Omental fat pad (tissue), 4 donors: ENCODE data around the gene MS4A6E. TPM values are rescaled to one million over a fixed set of nuclear protein-coding genes. Genes with fewer than 3 reads are reported as not detected.
A peak's percentile ranks its signal among the peaks of the same experiment; 100 is the strongest.
"Not testable (repeated sequence)": the region's sequence is repeated elsewhere in the genome, so short reads cannot be mapped to it uniquely, and the experiment has no call there.

Experiments
- ATAC-seq: fragments of 150-250 bp; one replicate; pipeline ENCODE4 v1.9.1; 2016; ENCODE audit warnings: mild to moderate bottlenecking, moderate library complexity; ENCODE audit not compliant: low FRiP score
- DNase-seq: peaks from one replicate; pipeline ENCODE4 v3.0.0-alpha.2; 2019; ENCODE audit warnings: low spot score
- total RNA-seq, 4 donors: library from RNA; depleted of rRNA; stranded (reverse); fragments of >200 nt; gene quantifications; one replicate each; pipeline ENCODE4 v1.1.0, GENCODE V29; 2016
- TF ChIP-seq, protein P1 (sequence below), 3 donors: fragments of 450-650 bp; IDR thresholded peaks; one replicate each; pipeline ENCODE4 v1.5.1; 2016 to 2017; ENCODE audit warnings: antibody characterized with exemption in 3 of 3, mild to moderate bottlenecking in 3 of 3, moderate library complexity in 2 of 3

Gene MS4A6E
- total RNA-seq, 4 donors from 2014 or later, result 3.8 to 10.4 TPM; not detected in 2

DNA sequence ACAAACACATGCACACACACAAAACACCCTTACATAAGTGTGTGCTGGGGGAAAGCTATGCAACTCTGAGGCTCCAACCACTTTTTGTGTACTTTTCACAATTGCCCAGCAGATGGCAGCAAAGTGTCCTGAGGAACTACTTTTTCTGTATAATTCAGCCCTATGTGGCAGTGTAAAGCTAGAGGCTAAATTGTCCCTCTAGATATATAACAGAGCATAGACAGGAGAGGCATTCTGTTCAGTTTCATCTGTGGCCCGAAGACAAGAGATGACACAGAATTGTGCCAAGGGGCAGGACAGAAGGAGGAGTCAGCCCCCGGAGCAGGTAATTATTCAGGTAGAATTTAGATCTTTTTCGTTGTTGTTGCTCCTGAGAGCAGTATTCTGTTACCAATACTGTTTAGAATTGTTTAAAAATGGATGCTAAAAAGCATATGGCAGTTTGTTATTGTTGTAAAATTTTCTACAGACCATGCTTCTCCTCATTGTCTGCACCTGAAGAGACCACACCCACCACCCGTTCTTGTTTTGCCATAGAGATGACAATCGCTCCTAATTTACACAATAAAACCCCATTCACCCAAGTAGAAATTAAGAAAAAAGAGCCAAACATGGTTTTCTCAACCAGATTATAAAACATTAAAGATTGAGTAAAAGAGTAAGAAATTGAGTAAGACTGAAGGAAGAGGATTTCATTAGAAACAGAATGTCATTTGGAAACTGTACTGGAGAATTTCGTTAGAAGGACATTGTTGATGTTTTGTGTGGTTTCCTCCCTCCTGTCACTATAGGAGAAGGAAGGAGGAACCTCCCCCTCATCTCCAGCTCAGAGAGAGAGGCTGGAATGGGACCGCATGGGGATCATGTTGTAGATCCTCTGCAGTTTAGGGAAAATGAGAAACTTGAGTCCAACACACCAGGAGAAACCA, 36.8 kb downstream of the MS4A6E start:
- TF ChIP-seq, protein P1, sequence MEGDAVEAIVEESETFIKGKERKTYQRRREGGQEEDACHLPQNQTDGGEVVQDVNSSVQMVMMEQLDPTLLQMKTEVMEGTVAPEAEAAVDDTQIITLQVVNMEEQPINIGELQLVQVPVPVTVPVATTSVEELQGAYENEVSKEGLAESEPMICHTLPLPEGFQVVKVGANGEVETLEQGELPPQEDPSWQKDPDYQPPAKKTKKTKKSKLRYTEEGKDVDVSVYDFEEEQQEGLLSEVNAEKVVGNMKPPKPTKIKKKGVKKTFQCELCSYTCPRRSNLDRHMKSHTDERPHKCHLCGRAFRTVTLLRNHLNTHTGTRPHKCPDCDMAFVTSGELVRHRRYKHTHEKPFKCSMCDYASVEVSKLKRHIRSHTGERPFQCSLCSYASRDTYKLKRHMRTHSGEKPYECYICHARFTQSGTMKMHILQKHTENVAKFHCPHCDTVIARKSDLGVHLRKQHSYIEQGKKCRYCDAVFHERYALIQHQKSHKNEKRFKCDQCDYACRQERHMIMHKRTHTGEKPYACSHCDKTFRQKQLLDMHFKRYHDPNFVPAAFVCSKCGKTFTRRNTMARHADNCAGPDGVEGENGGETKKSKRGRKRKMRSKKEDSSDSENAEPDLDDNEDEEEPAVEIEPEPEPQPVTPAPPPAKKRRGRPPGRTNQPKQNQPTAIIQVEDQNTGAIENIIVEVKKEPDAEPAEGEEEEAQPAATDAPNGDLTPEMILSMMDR (IDR thresholded peaks at IDR 0.05), result peak in 1 of 3 donors; percentile 4
- DNase-seq (no peak), ATAC-seq (peak; percentile 48)

DNA sequence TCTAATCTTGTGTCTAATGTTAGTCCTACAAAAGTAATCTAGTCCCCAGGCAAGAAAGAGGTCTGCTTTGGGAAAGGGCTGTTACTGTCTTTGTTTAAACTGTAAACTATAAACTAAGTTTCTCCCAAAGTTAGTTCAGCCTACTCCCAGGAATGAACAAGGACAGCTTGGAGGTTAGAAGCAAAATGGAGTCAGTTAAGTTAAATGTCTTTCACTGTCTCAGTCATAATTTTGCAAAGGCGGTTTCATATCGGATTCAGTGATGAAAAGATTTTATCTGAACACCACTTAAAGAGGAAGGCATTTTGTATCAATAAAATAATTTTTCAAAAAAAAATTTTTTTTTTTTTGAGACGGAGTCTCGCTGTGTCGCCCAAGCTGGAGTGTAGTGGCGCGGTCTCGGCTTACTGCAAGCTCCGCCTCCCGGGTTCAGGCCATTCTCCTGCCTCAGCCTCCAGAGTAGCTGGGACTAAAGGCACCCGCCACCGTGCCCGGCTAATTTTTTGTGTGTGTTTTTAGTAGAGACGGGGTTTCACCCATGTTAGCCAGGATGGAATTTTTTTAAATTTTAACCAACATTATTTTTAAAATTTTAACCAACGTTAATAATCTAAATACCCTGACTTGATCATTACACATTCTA, 39.3 kb downstream of the MS4A6E start:
- DNase-seq, ATAC-seq: not testable (repeated sequence)

DNA sequence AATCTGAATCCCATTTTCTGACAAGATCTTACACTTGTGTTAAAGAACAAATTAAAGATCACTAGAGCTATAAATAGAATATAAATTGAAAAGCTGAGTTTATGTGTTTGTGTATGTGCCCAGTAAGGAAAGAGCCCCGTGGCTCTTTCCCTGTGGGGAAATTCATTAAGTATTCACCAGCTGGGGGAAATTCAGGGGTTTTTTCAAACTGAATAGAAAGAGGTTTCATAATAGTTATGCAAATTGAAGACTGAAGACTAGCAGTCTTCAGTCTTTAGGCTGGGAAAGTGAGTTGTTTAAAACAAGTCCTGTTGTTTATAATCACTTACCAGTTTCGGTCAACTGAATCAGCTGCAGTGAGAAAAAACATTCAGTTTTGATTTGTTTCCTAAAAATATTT, 40.0 kb downstream of the MS4A6E start:
- ATAC-seq (no peak), DNase-seq (no peak)
- TF ChIP-seq, protein P1 (IDR thresholded peaks at IDR 0.05), result no peak

DNA sequence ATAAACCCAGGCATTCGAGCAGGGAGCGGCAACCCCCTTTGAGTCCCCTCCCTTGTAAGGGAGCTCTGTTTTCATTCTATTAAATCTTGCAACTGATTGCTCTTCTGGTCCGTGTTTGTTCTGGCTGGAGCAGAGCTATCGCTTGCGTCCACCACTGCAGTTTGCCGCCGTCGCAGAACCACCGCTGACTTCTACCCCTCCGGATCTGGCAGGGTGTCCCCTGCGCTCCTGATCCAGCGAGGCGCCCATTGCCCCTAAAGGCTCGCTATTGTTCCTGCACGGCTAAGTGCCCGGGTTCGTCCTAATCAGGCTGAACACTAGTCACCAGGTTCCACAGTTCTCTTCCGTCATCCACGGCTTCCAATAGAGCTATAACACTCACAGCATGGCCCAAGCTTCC, 40.8 kb downstream of the MS4A6E start:
- no peak for ATAC-seq
- TF ChIP-seq, protein P1 (IDR thresholded peaks at IDR 0.05), result no peak
- DNase-seq, result no peak

DNA sequence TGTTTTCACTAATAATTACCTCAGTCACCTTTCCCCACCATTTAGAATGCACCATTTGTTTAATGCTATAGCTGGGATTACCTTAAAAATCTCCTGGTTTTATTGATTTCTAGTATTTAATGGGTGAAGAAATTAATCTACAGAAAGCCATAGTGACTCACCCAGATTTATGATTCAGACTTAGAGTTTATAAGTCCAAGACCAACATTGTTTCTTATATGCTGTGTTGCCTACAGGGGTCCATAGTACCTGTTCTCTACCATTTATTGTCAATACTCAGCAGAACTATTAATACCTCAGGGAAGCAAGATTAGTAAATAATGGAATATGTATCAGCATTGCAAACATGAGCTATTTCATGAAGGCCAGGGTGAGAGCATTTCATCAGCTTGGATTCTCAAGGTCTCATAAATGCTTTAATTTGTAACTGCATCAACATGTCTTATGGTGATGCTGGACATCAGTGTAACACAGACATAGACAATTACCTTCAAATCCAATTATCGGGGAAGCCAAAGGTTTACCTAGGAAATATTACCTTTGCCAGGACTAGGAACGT, 43.3 kb downstream of the MS4A6E start:
- TF ChIP-seq, protein P1 (IDR thresholded peaks at IDR 0.05), result no peak
- DNase-seq (no peak), ATAC-seq (no peak)

DNA sequence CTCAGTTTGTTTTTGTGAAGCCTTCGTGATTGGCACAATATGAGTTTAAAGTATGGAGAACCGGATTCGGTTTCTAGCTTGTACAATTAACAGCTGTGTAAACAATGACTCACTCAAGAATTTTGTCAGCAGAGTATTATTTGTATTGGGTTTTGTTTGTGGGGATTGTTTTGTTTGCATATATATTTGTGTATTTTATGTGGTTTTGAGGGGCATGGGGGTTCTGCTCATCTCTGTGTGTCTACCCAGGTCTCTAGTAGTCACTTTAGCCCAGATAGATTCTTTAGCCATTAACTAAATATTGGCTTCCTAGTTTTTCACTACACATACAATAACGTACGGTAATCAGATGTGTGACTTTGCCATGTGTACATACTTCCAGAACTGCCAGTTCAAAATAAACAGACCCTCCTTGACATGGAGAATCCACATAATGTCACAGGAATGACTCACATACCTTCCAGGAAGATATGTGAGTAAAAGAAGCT, 43.8 kb downstream of the MS4A6E start:
- TF ChIP-seq, protein P1 (IDR thresholded peaks at IDR 0.05), result no peak

DNA sequence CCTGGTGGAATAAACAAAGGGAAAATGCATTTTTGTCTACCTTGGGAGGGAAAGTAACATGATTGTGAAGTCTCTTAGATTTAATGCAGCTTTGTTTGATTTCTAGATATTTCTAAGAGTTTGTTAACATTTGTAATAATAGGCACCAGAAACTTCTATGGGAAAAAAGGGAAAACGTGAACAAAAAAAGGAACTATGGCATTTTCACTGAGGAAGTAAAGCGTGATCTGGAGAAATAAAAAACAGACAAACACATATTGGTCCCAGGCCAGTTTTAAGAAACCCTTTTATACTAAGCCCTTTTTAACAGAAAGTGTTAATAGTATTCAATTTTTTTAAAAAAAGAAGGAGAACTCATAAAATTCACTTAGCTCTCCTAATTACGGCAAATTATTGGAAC, 44.3 kb downstream of the MS4A6E start:
- no peak for ATAC-seq

More for the DNA sequence above, 43.8 kb downstream of the MS4A6E start:
- DNase-seq (no peak), ATAC-seq (no peak)

More for the DNA sequence above, 44.3 kb downstream of the MS4A6E start:
- no peak for DNase-seq
- TF ChIP-seq, protein P1 (IDR thresholded peaks at IDR 0.05), result no peak
